ENCODE measurements around the gene UBE2D3. TPM values are rescaled to one million over a fixed set of nuclear protein-coding genes. Genes with fewer than 3 reads are reported as not detected.

Gene UBE2D3
- total RNA-seq, 1 donor from 2014 or later, result 480 TPM

GRCh38 chr4:102858828-102859464, 31.6 kb upstream of the UBE2D3 start:
- Mint-ChIP-seq H3K4me3 (no peak overlapping the region), H3K9me3 (peaks cover 36% of the 10 kb centered on the region), H3K4me1 (ENCODE audit: low read depth) (peaks cover 2% of the 10 kb centered on the region), H3K27me3 (ENCODE audit: insufficient read depth) (no peaks in the 10 kb centered on the region), H3K36me3 (ENCODE audit: low read depth) (peaks cover 36% of the 10 kb centered on the region), H3K27ac (no peak overlapping the region)
- intact Hi-C loops (cut with micrococcal nuclease), result no loop called here
- DNase-seq (ENCODE audit: low spot score), result no peak

GRCh38 chr4:102850370-102850769, 23.0 kb upstream of the UBE2D3 start:
- intact Hi-C loops (cut with micrococcal nuclease), result no loop called here
- Mint-ChIP-seq H3K9me3 (no peaks in the 10 kb centered on the region), H3K4me1 (ENCODE audit: low read depth) (peaks cover 4% of the 10 kb centered on the region), H3K36me3 (ENCODE audit: low read depth) (peaks cover 4% of the 10 kb centered on the region), H3K27me3 (ENCODE audit: insufficient read depth) (no peaks in the 10 kb centered on the region), H3K27ac (no peak overlapping the region), H3K4me3 (no peak overlapping the region)
- no peak for DNase-seq (ENCODE audit: low spot score)

DNA sequence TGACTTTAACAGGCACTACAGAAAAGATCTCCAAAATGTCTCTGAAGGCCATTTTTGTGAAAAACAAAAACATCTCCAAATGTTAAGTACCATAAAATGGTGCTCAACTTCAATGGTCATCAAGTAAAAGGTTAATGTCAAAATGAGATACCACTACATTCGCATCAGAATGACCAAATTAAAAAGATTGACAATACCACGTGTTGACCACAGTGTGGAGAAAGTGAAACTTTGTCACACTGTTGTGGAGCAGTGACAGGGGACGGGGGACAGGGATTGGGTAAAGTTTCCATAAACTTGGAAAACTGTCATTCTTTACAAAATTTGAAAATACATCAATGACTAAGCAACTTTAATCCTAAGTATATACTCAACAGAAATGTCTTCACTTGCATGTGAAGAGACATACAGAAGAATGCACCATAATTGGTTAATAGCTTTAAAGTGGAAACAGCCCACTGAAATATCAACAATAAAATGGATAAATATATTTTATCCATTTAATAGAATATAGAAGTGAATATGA, 22.3 kb upstream of the UBE2D3 start:
- no peak overlapping the region for H3K4me3 Mint-ChIP-seq
- no peak overlapping the region for H3K27ac Mint-ChIP-seq
- no peaks in the 10 kb centered on the region for H3K27me3 Mint-ChIP-seq (ENCODE audit: insufficient read depth)
- H3K4me1 Mint-ChIP-seq (ENCODE audit: low read depth), result peaks cover 4% of the 10 kb centered on the region
- intact Hi-C loops (cut with micrococcal nuclease), result no loop called here
- H3K9me3 Mint-ChIP-seq, result no peaks in the 10 kb centered on the region
- H3K36me3 Mint-ChIP-seq (ENCODE audit: low read depth), result peaks cover 4% of the 10 kb centered on the region
- DNase-seq (ENCODE audit: low spot score), result no peak

DNA sequence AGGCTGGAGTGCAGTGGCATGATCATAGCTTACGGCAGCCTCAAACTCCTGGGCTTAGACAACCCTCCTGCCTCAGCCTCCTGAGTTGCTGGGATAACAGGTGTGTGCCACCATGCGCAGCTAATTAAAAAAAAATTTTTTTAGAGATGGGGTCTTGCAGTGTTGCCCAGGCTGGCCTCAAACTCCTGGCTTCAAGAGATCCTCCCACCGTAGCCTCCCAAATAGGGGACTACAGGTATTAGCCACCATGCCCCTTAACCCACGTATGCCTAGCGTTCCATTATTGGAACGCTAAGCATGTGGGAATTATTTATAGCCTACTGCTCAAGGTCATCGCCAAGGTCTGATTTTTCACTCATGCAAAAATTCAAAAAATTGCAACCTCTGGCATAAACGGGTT, 20.3 kb upstream of the UBE2D3 start:
- H3K27ac Mint-ChIP-seq, result no peak overlapping the region
- no peaks in the 10 kb centered on the region for H3K27me3 Mint-ChIP-seq (ENCODE audit: insufficient read depth)
- DNase-seq (ENCODE audit: low spot score), result no peak
- no peaks in the 10 kb centered on the region for H3K9me3 Mint-ChIP-seq
- H3K4me1 Mint-ChIP-seq (ENCODE audit: low read depth), result peaks cover 4% of the 10 kb centered on the region
- H3K36me3 Mint-ChIP-seq (ENCODE audit: low read depth), result peaks cover 2% of the 10 kb centered on the region
- no peak overlapping the region for H3K4me3 Mint-ChIP-seq
- intact Hi-C loops (cut with micrococcal nuclease), result no loop called here

- Mint-ChIP-seq H3K4me1 (ENCODE audit: low read depth) (no peaks in the 10 kb centered on the region), H3K27me3 (ENCODE audit: insufficient read depth) (no peaks in the 10 kb centered on the region), H3K36me3 (ENCODE audit: low read depth) (peaks cover 9% of the 10 kb centered on the region), H3K27ac (no peak overlapping the region), H3K9me3 (no peaks in the 10 kb centered on the region), H3K4me3 (no peak overlapping the region)
- no peak for DNase-seq (ENCODE audit: low spot score)
- intact Hi-C loops (cut with micrococcal nuclease), result no loop called here
Observed at GRCh38 chr4:102843938-102844337, 16.6 kb upstream of the UBE2D3 start.

DNA sequence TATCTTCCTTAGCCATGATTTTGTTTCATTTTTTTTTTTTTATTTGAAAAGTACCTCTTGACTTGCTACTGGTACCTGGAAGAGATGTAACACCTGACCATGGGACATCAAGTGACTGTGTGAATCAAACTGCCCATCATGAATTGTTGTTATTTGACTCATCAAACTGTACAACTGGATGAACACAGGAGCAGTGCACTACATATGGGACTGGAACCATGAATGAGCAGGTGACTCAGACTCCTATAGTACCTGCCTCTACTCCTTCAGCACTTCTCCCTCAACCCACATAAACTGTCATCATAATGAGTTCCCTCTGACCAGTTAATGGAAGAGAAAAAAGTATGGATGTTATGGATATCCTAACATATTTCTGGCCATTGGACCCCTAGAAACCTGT, 15.9 kb upstream of the UBE2D3 start:
- peaks cover 9% of the 10 kb centered on the region for H3K36me3 Mint-ChIP-seq (ENCODE audit: low read depth)
- intact Hi-C loops (cut with micrococcal nuclease), result no loop called here

DNA sequence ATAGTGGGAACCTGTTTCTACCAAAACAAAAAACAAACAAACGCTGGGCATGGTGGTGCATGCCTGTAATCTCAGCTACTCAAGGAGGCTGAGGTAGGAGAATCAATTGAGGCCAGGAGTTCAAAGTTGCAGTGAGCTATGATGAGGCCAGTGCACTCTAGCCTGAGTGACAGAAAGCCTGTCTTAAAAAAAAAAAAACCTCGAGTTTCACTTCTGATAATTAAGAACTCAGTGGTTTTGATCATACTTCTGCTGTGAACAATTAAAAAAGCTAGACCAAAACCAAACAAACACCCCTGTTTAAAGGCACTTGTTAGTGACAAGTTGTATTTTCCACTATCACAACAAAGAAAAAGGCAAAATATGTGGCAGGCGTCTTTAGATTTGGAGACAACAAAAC, 15.0 kb upstream of the UBE2D3 start:
- Mint-ChIP-seq H3K4me3 (no peak overlapping the region), H3K27ac (no peak overlapping the region), H3K27me3 (ENCODE audit: insufficient read depth) (no peaks in the 10 kb centered on the region), H3K4me1 (ENCODE audit: low read depth) (peaks cover 4% of the 10 kb centered on the region), H3K36me3 (ENCODE audit: low read depth) (peaks cover 11% of the 10 kb centered on the region), H3K9me3 (no peaks in the 10 kb centered on the region)
- no peak for DNase-seq (ENCODE audit: low spot score)
- intact Hi-C loops (cut with micrococcal nuclease), result no loop called here

More for the DNA sequence above, 15.9 kb upstream of the UBE2D3 start:
- H3K4me3 Mint-ChIP-seq, result no peak overlapping the region
- no peak overlapping the region for H3K27ac Mint-ChIP-seq
- DNase-seq (ENCODE audit: low spot score), result no peak
- no peaks in the 10 kb centered on the region for H3K27me3 Mint-ChIP-seq (ENCODE audit: insufficient read depth)
- peaks cover 2% of the 10 kb centered on the region for H3K4me1 Mint-ChIP-seq (ENCODE audit: low read depth)
- no peaks in the 10 kb centered on the region for H3K9me3 Mint-ChIP-seq

DNA sequence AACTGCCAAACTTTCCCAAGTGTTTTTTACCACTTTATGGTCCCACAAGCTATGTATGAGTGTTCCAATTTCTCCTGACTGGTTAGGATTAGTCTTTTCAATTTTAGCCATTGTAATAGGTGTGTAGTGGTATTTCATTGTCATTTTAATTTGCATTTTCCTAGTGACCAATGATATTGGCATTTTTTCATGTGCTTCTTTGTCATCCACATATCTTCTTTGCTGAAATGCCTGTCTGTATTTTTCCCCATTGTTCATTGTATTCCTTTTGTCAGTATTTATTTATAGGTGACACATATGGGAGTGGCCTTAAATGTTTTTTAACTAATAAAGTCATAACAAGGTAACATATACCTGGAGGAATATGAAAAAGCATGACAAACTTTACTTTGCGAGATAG, 9.2 kb upstream of the UBE2D3 start:
- H3K9me3 Mint-ChIP-seq, result no peaks in the 10 kb centered on the region
- no peak for DNase-seq (ENCODE audit: low spot score)
- peaks cover 8% of the 10 kb centered on the region for H3K36me3 Mint-ChIP-seq (ENCODE audit: low read depth)
- no peak overlapping the region for H3K27ac Mint-ChIP-seq
- peaks cover 18% of the 10 kb centered on the region for H3K4me1 Mint-ChIP-seq (ENCODE audit: low read depth)
- H3K4me3 Mint-ChIP-seq, result no peak overlapping the region
- intact Hi-C loops (cut with micrococcal nuclease), result no loop called here
- H3K27me3 Mint-ChIP-seq (ENCODE audit: insufficient read depth), result no peaks in the 10 kb centered on the region

- no peak for DNase-seq (ENCODE audit: low spot score)
- Mint-ChIP-seq H3K27me3 (ENCODE audit: insufficient read depth) (no peaks in the 10 kb centered on the region), H3K27ac (no peak overlapping the region), H3K4me3 (no peak overlapping the region), H3K9me3 (no peaks in the 10 kb centered on the region), H3K4me1 (ENCODE audit: low read depth) (peaks cover 29% of the 10 kb centered on the region), H3K36me3 (ENCODE audit: low read depth) (no peaks in the 10 kb centered on the region)
- intact Hi-C loops (cut with micrococcal nuclease), result no loop called here
Observed at GRCh38 chr4:102832667-102833066, 5.3 kb upstream of the UBE2D3 start.

- intact Hi-C loops (cut with micrococcal nuclease), result no loop called here
- Mint-ChIP-seq H3K36me3 (ENCODE audit: low read depth) (no peaks in the 10 kb centered on the region), H3K27me3 (ENCODE audit: insufficient read depth) (no peaks in the 10 kb centered on the region), H3K4me1 (ENCODE audit: low read depth) (peaks cover 29% of the 10 kb centered on the region), H3K9me3 (no peaks in the 10 kb centered on the region), H3K4me3 (no peak overlapping the region), H3K27ac (no peak overlapping the region)
- no peak for DNase-seq (ENCODE audit: low spot score)
Observed at GRCh38 chr4:102832105-102832504, 4.8 kb upstream of the UBE2D3 start.

GRCh38 chr4:102829803-102830202, 2.5 kb upstream of the UBE2D3 start:
- H3K27ac Mint-ChIP-seq, result no peak overlapping the region
- intact Hi-C loops (cut with micrococcal nuclease), result loop anchor here (5.0 kb wide), 5 partner anchors 203 to 1483 kb away; partner anchors contain the start of gene PPP3CA
- no peak overlapping the region for H3K4me3 Mint-ChIP-seq
- no peaks in the 10 kb centered on the region for H3K36me3 Mint-ChIP-seq (ENCODE audit: low read depth)
- H3K9me3 Mint-ChIP-seq, result no peaks in the 10 kb centered on the region
- H3K4me1 Mint-ChIP-seq (ENCODE audit: low read depth), result peaks cover 29% of the 10 kb centered on the region
- no peaks in the 10 kb centered on the region for H3K27me3 Mint-ChIP-seq (ENCODE audit: insufficient read depth)
- no peak for DNase-seq (ENCODE audit: low spot score)

DNA sequence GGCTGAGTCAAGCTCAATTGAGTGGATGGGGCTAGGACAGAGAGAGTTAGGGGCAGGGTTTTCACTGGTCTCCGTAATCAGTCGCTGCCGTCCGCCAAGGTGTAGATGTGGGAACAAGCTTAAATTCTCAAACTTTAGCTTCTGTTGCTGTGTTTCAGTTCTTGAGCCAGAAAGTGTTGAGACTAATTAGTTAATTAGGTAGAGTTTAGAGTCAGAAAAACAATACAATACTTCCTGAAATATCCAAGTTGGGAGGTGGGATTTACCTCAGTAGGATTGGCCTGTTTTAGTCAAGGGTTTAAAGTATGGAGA, 1.1 kb upstream of the UBE2D3 start:
- no peaks in the 10 kb centered on the region for H3K27me3 Mint-ChIP-seq (ENCODE audit: insufficient read depth)
- no peak overlapping the region for H3K4me3 Mint-ChIP-seq
- H3K4me1 Mint-ChIP-seq (ENCODE audit: low read depth), result peaks cover 33% of the 10 kb centered on the region
- H3K9me3 Mint-ChIP-seq, result no peaks in the 10 kb centered on the region
- H3K36me3 Mint-ChIP-seq (ENCODE audit: low read depth), result peaks cover 6% of the 10 kb centered on the region
- DNase-seq (ENCODE audit: low spot score), result no peak
- H3K27ac Mint-ChIP-seq, result no peak overlapping the region
- intact Hi-C loops (cut with micrococcal nuclease), result loop anchor here (1.0 to 5.0 kb wide), 11 partner anchors 41 to 1481 kb away; partner anchors contain the start of genes BDH2, MANBA, PPP3CA and SLC39A8

DNA sequence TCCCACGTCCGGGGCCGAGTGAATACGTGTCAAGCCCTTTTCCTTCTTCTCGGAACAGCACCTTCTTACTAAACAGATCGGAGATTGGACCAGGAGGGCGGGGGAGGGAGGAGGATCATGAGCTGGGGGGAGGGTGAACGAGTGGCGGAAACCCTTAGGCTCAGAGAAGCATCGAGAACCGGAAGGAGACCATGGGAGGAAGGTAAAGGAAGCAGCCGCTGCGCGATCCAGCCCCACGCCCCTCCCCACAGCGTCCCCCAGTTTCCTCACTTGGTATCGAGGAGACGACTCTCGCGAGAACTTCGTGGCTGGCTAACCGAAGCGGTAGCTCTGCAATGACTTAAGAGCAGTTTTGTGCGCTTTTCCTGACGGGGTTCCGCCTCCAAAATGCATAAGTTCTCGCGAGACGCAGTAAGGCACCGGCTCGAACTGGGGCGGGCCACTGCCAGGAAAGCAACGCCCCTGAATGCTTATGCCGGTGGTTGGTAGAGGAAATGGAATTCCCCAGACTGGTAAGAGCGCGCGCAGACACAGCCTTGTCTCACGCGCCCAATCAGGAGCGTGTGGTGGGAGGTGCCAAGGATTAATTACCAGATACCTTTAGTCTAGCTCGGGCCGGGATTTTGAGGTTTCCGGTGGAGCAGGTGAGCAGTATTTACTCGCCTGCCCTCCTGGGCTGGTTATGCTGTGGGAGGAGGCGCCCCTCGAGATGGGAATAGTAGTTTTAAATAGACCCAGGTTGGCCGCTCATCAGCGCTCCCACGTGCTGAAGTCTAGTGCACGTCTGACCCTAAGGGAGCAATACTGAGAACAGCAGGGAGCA, 534 bp upstream of the UBE2D3 start:
- Mint-ChIP-seq H3K36me3 (ENCODE audit: low read depth) (peaks cover 8% of the 10 kb centered on the region), H3K27ac (no peak overlapping the region), H3K9me3 (no peaks in the 10 kb centered on the region), H3K4me3 (no peak overlapping the region), H3K4me1 (ENCODE audit: low read depth) (peaks cover 34% of the 10 kb centered on the region), H3K27me3 (ENCODE audit: insufficient read depth) (no peaks in the 10 kb centered on the region)
- intact Hi-C loops (cut with micrococcal nuclease), result loop anchor here (1.0 to 5.0 kb wide), 17 partner anchors 41 to 1481 kb away; partner anchors contain the start of genes BDH2, CENPE, MANBA and PPP3CA
- DNase-seq (ENCODE audit: low spot score), result peak; percentile 98

Data from activated T-helper 1 cell treated with anti-CD3 and anti-CD28 coated beads, Interleukin-12 subunit alpha, Interleukin-12 subunit beta, Interleukin-2, Interleukin-4 antibody, amounts not matched to agents 30 ng/mL and 10 ng/mL and 1 ng/mL, durations not matched to agents 14 hours and 24 hours and 36 hours (primary cell).